GM12878 (cell line): Measurements from ENCODE around the gene SSRP1. TPM values are rescaled to one million over a fixed set of nuclear protein-coding genes. Genes with fewer than 3 reads are reported as not detected.
A peak's percentile ranks its signal among the peaks of the same experiment; 100 is the strongest.

Experiments used
- ATAC-seq: fragments of 200-7000 bp; cut with Tn5 transposase; 3 replicates; pipeline ENCODE4 v1.9.1; 2020; ENCODE audit warnings: mild to moderate bottlenecking, moderate library complexity
- BruUV-seq: library from RNA; stranded (reverse); fragments of 400-500 nt; replicated peaks from 2 replicates; lab custom pipeline; 2021; lab: Mats Ljungman, UMichigan
- CTCF ChIA-PET: fragments of 300-600 bp; sonication (Branson Sonifier 250); formaldehyde crosslinking; extraction: SDS; loops from one replicate; lab custom pipeline; 2021; ENCODE audit warnings: inconsistent platforms; lab: Yijun Ruan, JAX
- POLR2A ChIA-PET: fragments of 350-600 bp; formaldehyde crosslinking; extraction: SDS; loops from one replicate; lab custom pipeline; 2021; ENCODE audit warnings: inconsistent platforms; lab: Charles Lee
- RAD21 ChIA-PET: fragments of 300-600 bp; sonication (Branson Sonifier 250); formaldehyde crosslinking; loops from one replicate; lab custom pipeline; 2023; ENCODE audit warnings: antibody characterized with exemption; ENCODE audit not compliant: unreplicated experiment; lab: Charles Lee
- SMC1A ChIA-PET: fragments of 300-600 bp; sonication (Branson Sonifier 250); formaldehyde crosslinking; loops from one replicate; lab custom pipeline; 2023; ENCODE audit not compliant: unreplicated experiment, uncharacterized antibody; lab: Charles Lee
- DNase-seq: peaks from one replicate; pipeline ENCODE4 v3.0.0-alpha.2; 2011; ENCODE audit warnings: low read depth, low spot score
- FAIRE-seq: peaks from 3 replicates; lab custom pipeline; 2011; peaks lifted over from hg19 to GRCh38; lab: Jason Lieb, UNC
- H2AFZ ChIP-seq: 2 replicates; pipeline ENCODE4 v1.6.0; 2011; ENCODE audit warnings: low read depth, low read length, control low read depth; ENCODE audit not compliant: control insufficient read depth
- H3K27ac ChIP-seq: 2 replicates; pipeline ENCODE4 v1.5.1; 2011; ENCODE audit warnings: control low read depth; ENCODE audit not compliant: control insufficient read depth, insufficient read depth
- H3K27me3 ChIP-seq, 2 experiments: replicated peaks in 1 of 2; 2 replicates each; pipeline versions ENCODE4 v1.6.0 to v1.6.1; 2011; ENCODE audit warnings: low read length in 1 of 2; ENCODE audit not compliant: control insufficient read depth in 2 of 2, insufficient read depth in 2 of 2
- H3K36me3 ChIP-seq, 2 experiments: 2 replicates each; pipeline ENCODE4 v1.5.1; 2011; ENCODE audit warnings: low read length in 1 of 2; ENCODE audit not compliant: control insufficient read depth in 2 of 2, insufficient read depth in 2 of 2
- H3K4me1 ChIP-seq: 2 replicates; pipeline ENCODE4 v1.6.1; 2011; ENCODE audit warnings: mild to moderate bottlenecking, low read length, moderate library complexity, mixed read lengths; ENCODE audit not compliant: control insufficient read depth, insufficient read depth
- H3K4me2 ChIP-seq: 2 replicates; pipeline ENCODE4 v1.6.0; 2011; ENCODE audit warnings: control low read depth; ENCODE audit not compliant: control insufficient read depth, insufficient read depth
- H3K4me3 ChIP-seq: fragments of 200-600 bp; sonication (generic); 2 replicates; pipeline ENCODE4 v1.5.1; 2016
- H3K79me2 ChIP-seq: 2 replicates; pipeline ENCODE4 v1.6.0; 2011; ENCODE audit warnings: low read length; ENCODE audit not compliant: control insufficient read depth, insufficient read depth
- H3K9ac ChIP-seq: 2 replicates; pipeline ENCODE4 v1.8.0; 2011; ENCODE audit warnings: low read length, control low read depth, mixed read lengths; ENCODE audit not compliant: control insufficient read depth, insufficient read depth
- H3K9me3 ChIP-seq: replicated peaks from 3 replicates; pipeline ENCODE4 v1.5.1; 2011; ENCODE audit warnings: mild to moderate bottlenecking, low read length; ENCODE audit not compliant: control insufficient read depth, insufficient read depth
- H4K20me1 ChIP-seq: 2 replicates; pipeline ENCODE4 v1.6.0; 2011; ENCODE audit not compliant: control insufficient read depth, insufficient read depth
- MLLT1 ChIP-seq: fragments of 450-650 bp; IDR thresholded peaks from 2 replicates; pipeline ENCODE4 v1.6.1; 2016; ENCODE audit warnings: mild to moderate bottlenecking
- MTA3 ChIP-seq: IDR thresholded peaks from 2 replicates; pipeline ENCODE4 v1.6.1; 2012; ENCODE audit warnings: low read length, inconsistent platforms, borderline replicate concordance
- TCF7 ChIP-seq: IDR thresholded peaks from 2 replicates; pipeline ENCODE4 v1.6.1; 2014; ENCODE audit warnings: antibody characterized with exemption, borderline replicate concordance
- WGBS: methylation state at CpG from one replicate; pipeline ENCODE4 v1.1.6; 2016; ENCODE audit warnings: low lambda C conversion rate; ENCODE audit not compliant: insufficient replicate concordance, insufficient coverage; ENCODE audit errors: missing lambda C conversion rate; 5-methylcytosine and 5-hydroxymethylcytosine counted together
- in situ Hi-C: fragments of 300-500 bp; cut with MboI; formaldehyde crosslinking; loops from 9 replicates; pipeline ENCODE4 v1.14.3; 2018; ENCODE audit warnings: mixed read lengths
- intact Hi-C: fragments of 100-400 bp; cut with micrococcal nuclease; formaldehyde crosslinking; loops from one replicate; pipeline ENCODE4 v1.14.2; 2022; ENCODE audit not compliant: unreplicated experiment
- polyA plus RNA-seq, 11 experiments: library from polyadenylated mRNA; depleted of rRNA in 4 of 11; unstranded in 6 of 11; stranded (reverse) in 5 of 11; fragments of >200 nt; fragmentation: Nextera tagmentation in 4 of 11; fragmentation: Illumina TruSeq in 1 of 11; extraction: Ambion mirVana in 4 of 11; extraction: Trizol in 1 of 11; gene quantifications; 1 replicate in 1 of 11; 2 replicates in 10 of 11; pipeline versions ENCODE4 v1.2.1 to v1.2.3, GENCODE V29; 2011 to 2016; ENCODE audit warnings: inconsistent platforms in 2 of 11, missing spikeins in 2 of 11, low read depth in 1 of 11
- total RNA-seq, 4 experiments: library from RNA; depleted of rRNA in 3 of 4; stranded (reverse); fragments of >200 nt in 3 of 4; fragmentation: Illumina TruSeq in 1 of 4; extraction: Trizol in 1 of 4; gene quantifications; 2 replicates each; pipeline versions ENCODE4 v1.2.1 to v1.2.3, GENCODE V29; 2013 to 2021

Gene SSRP1
- total and polyA plus RNA-seq, 10 of the 15 experiments (the other 5 are each of a cell fraction or from before 2014, with no cell fraction given), result 73.6 to 279 (median 138) TPM

- Histone ChIP-seq H3K4me2 (peak overlapping the region; percentile 82), H3K79me2 (no peaks in the 10 kb centered on the region), H3K4me1 (peaks cover 22% of the 10 kb centered on the region), H3K9me3 (no peaks in the 10 kb centered on the region), H3K36me3 (peaks cover 12 to 19% of the 10 kb centered on the region in 2 experiments; a peak in 3 of 4 replicates), H4K20me1 (no peaks in the 10 kb centered on the region), H2AFZ (no peak overlapping the region), H3K27me3 (no peaks in the 10 kb centered on the region), H3K27ac (no peak overlapping the region), H3K9ac (peak overlapping the region; percentile 42; the same call in 1 of the 2 replicates), H3K4me3 (peak overlapping the region; percentile 51; the same call in 1 of the 2 replicates)
- intact Hi-C loops, result no loop called here
- 87% methylated on average over 9 of the region's 9 CpGs for whole genome bisulfite sequencing
- CTCF ChIA-PET, result interaction anchor here (1.1 kb wide), 1 partner anchor 9 kb away, joined by 3 read pairs; no protein-coding TSS in a partner anchor
- in situ Hi-C loops, result no loop called here
- ATAC-seq (no peak), FAIRE-seq (no peak), DNase-seq (no peak)
- RAD21 ChIA-PET, result interaction anchor here (0.6 kb wide), 1 partner anchor 464 kb away, joined by 5 read pairs; no protein-coding TSS in a partner anchor
- POLR2A ChIA-PET, result interaction anchor here (1.2 to 3.5 kb wide), 2 partner anchors 11 to 102 kb away, joined by 3 to 35 read pairs; partner anchors contain the start of gene SSRP1
- TF ChIP-seq MTA3 (no peak), MLLT1 (peak; percentile 76)
- SMC1A ChIA-PET, result no interaction called here
- BruUV-seq, result no TSS peak
These were observed 11.9 kb downstream of the SSRP1 start for GRCh38 chr11:57323855-57324153.

GRCh38 chr11:57323167-57323854 lies 12.4 kb downstream of the SSRP1 start:
- ChIA-PET RAD21 (interaction anchor here (0.6 to 1.7 kb wide), 4 partner anchors 11 to 207 kb away, joined by 3 to 8 read pairs (median 3); partner anchors contain the start of gene TIMM10), SMC1A (interaction anchor here (1.2 to 2.4 kb wide), 2 partner anchors 10 to 12 kb away, joined by 3 to 9 read pairs; no protein-coding TSS in a partner anchor)
- FAIRE-seq, result no peak

More at GRCh38 chr11:57323167-57323854, 12.4 kb downstream of the SSRP1 start:
- Histone ChIP-seq H3K4me1 (peaks cover 22% of the 10 kb centered on the region), H3K9me3 (no peaks in the 10 kb centered on the region), H3K27me3 (no peaks in the 10 kb centered on the region), H3K36me3 (peaks cover 12 to 16% of the 10 kb centered on the region in 2 experiments; a peak in 3 of 4 replicates), H3K4me3 (no peak overlapping the region), H3K79me2 (no peaks in the 10 kb centered on the region), H4K20me1 (no peaks in the 10 kb centered on the region), H3K27ac (no peak overlapping the region), H3K9ac (no peak overlapping the region), H3K4me2 (peak overlapping the region; percentile 82), H2AFZ (no peak overlapping the region)
- ATAC-seq, result no peak
- ChIA-PET CTCF (interaction anchor here (1.1 kb wide), 2 partner anchors 10 to 326 kb away, joined by 3 read pairs; no protein-coding TSS in a partner anchor), POLR2A (interaction anchor here (0.9 to 1.6 kb wide), 3 partner anchors 12 to 104 kb away, joined by 3 to 4 read pairs (median 3); partner anchors contain the start of gene SSRP1)
- intact Hi-C loops (no loop called here), in situ Hi-C loops (no loop called here)
- no peak for TF ChIP-seq TCF7
- 98% methylated on average over 3 of the region's 3 CpGs for WGBS
- no peak for DNase-seq
- no TSS peak for BruUV-seq
